Measurements from ENCODE around the gene GPR45.

- TF ChIP-seq CTCF (IDR thresholded peaks at IDR 0.05; ENCODE audit: insufficient read depth, low read length, poor library complexity, severe bottlenecking), result no peak
- no peak for TF ChIP-seq EZH2phosphoT487 (conservative IDR thresholded peaks at IDR 0.05; ENCODE audit: low read length)
Observed at GRCh38 chr2:105271393-105272045, 30.0 kb downstream of the GPR45 start.
